ENCODE measurements around the gene MOB1A. TPM values are rescaled to one million over a fixed set of nuclear protein-coding genes. Genes with fewer than 3 reads are reported as not detected.

Gene MOB1A
- total RNA-seq, 1 donor from 2014 or later = 215 TPM

- intact Hi-C loops (cut with micrococcal nuclease) = loop anchor here (2.0 kb wide), 1 partner anchor 243 kb away; no protein-coding TSS in a partner anchor
Observed at GRCh38 chr2:74149570-74150319, 28.9 kb downstream of the MOB1A start.

- intact Hi-C loops (cut with micrococcal nuclease) = loop anchor here (2.0 kb wide), 1 partner anchor 244 kb away; no protein-coding TSS in a partner anchor
Observed at GRCh38 chr2:74149247-74149525, 29.5 kb downstream of the MOB1A start.

GRCh38 chr2:74148457-74149246 is 30.0 kb downstream of the MOB1A start:
- intact Hi-C loops (cut with micrococcal nuclease) = loop anchor here (2.0 kb wide), 1 partner anchor 244 kb away; no protein-coding TSS in a partner anchor

GRCh38 chr2:74147727-74148456 is 30.8 kb downstream of the MOB1A start, which contains the start of gene BOLA3:
Gene BOLA3, minus strand, starts transcription at chr2:74147912. Its CDS starts 38 bp downstream, at chr2:74147874.
- intact Hi-C loops (cut with micrococcal nuclease) = loop anchor here (1.0 to 2.0 kb wide), 10 partner anchors 28 to 324 kb away; partner anchors contain the start of genes DGUOK, MOB1A, MTHFD2 and STAMBP

- intact Hi-C loops (cut with micrococcal nuclease) = loop anchor here (1.0 to 2.0 kb wide), 9 partner anchors 27 to 323 kb away; partner anchors contain the start of genes DGUOK, MOB1A, MTHFD2 and STAMBP
Observed at GRCh38 chr2:74146929-74147726, 31.6 kb downstream of the MOB1A start.

- intact Hi-C loops (cut with micrococcal nuclease) = no loop called here
Observed at GRCh38 chr2:74142340-74142739, 36.3 kb downstream of the MOB1A start.

- intact Hi-C loops (cut with micrococcal nuclease) = no loop called here
Observed at GRCh38 chr2:74138600-74139323, 39.9 kb downstream of the MOB1A start.

- intact Hi-C loops (cut with micrococcal nuclease) = no loop called here
Observed at GRCh38 chr2:74137651-74138599, 40.8 kb downstream of the MOB1A start.

- intact Hi-C loops (cut with micrococcal nuclease) = no loop called here
Observed at GRCh38 chr2:74131901-74132300, 46.8 kb downstream of the MOB1A start.

GRCh38 chr2:74130211-74130995 is 48.3 kb downstream of the MOB1A start:
- intact Hi-C loops (cut with micrococcal nuclease) = no loop called here

- intact Hi-C loops (cut with micrococcal nuclease) = no loop called here
Observed at GRCh38 chr2:74128206-74128605, 50.5 kb downstream of the MOB1A start.

- intact Hi-C loops (cut with micrococcal nuclease) = loop anchor here (5.0 kb wide), 1 partner anchor 137 kb away; no protein-coding TSS in a partner anchor
Observed at GRCh38 chr2:74123955-74124354, 54.7 kb downstream of the MOB1A start.

GRCh38 chr2:74121846-74122245 is 56.8 kb downstream of the MOB1A start:
- intact Hi-C loops (cut with micrococcal nuclease) = loop anchor here (5.0 kb wide), 1 partner anchor 135 kb away; no protein-coding TSS in a partner anchor

GRCh38 chr2:74119912-74120825 is 58.5 kb downstream of the MOB1A start:
- intact Hi-C loops (cut with micrococcal nuclease) = loop anchor here (1.0 to 5.0 kb wide), 12 partner anchors 27 to 886 kb away; partner anchors contain the start of genes BOLA3, CCT7, DGUOK and DUSP11

- intact Hi-C loops (cut with micrococcal nuclease) = loop anchor here (5.0 kb wide), 1 partner anchor 87 kb away; no protein-coding TSS in a partner anchor
Observed at GRCh38 chr2:74119339-74119738, 59.3 kb downstream of the MOB1A start.

GRCh38 chr2:74111380-74111779 is 67.3 kb downstream of the MOB1A start:
- intact Hi-C loops (cut with micrococcal nuclease) = no loop called here

GRCh38 chr2:74110537-74110936 is 68.1 kb downstream of the MOB1A start:
- intact Hi-C loops (cut with micrococcal nuclease) = no loop called here
